H1 (cell line): ENCODE data around the gene PCID2. TPM values are rescaled to one million over a fixed set of nuclear protein-coding genes. Genes with fewer than 3 reads are reported as not detected.

ENCODE experiments used
- CTCF ChIA-PET: fragments of 300-600 bp; sonication (Branson Sonifier 250); formaldehyde crosslinking; loops from one replicate; lab custom pipeline; 2021; ENCODE audit not compliant: partially characterized antibody; lab: Charles Lee
- POLR2A ChIA-PET: fragments of 300-600 bp; sonication (Branson Sonifier 250); formaldehyde crosslinking; loops from one replicate; lab custom pipeline; 2021; ENCODE audit warnings: inconsistent platforms; ENCODE audit not compliant: partially characterized antibody; lab: Charles Lee
- DNase-seq, 2 experiments: peaks; one replicate each; pipeline versions ENCODE4 v3.0.0 to v3.0.0-alpha.2; 2010 to 2022; ENCODE audit warnings: low spot score in 2 of 2, low read depth in 1 of 2, mixed read lengths in 1 of 2
- FAIRE-seq: peaks from 2 replicates; lab custom pipeline; 2011; peaks lifted over from hg19 to GRCh38; lab: Jason Lieb, UNC
- H2AFZ ChIP-seq: 2 replicates; pipeline ENCODE4 v1.8.1; 2012; ENCODE audit warnings: low read length, inconsistent platforms
- H2AK5ac ChIP-seq: 2 replicates; pipeline ENCODE4 v1.6.1; 2013; ENCODE audit warnings: low read depth, low read length
- H2BK120ac ChIP-seq: replicated peaks from 2 replicates; pipeline ENCODE3; 2013; ENCODE audit warnings: low read depth, low read length, inconsistent platforms
- H2BK12ac ChIP-seq: 2 replicates; pipeline ENCODE4 v1.6.1; 2013; ENCODE audit warnings: low read depth, low read length
- H2BK15ac ChIP-seq: 2 replicates; pipeline ENCODE4 v1.6.1; 2013; ENCODE audit warnings: low read length
- H2BK20ac ChIP-seq: 2 replicates; pipeline ENCODE4 v1.6.1; 2013; ENCODE audit warnings: low read length
- H2BK5ac ChIP-seq: 2 replicates; pipeline ENCODE4 v1.6.1; 2013; ENCODE audit warnings: low read depth, low read length
- H3K14ac ChIP-seq: 2 replicates; pipeline ENCODE4 v1.6.1; 2013; ENCODE audit warnings: inconsistent platforms; ENCODE audit not compliant: insufficient read length
- H3K18ac ChIP-seq: 2 replicates; pipeline ENCODE4 v1.6.1; 2013; ENCODE audit warnings: low read length; ENCODE audit errors: extremely low read depth
- H3K23ac ChIP-seq: 2 replicates; pipeline ENCODE4 v1.6.1; 2013; ENCODE audit warnings: inconsistent platforms; ENCODE audit not compliant: insufficient read length
- H3K23me2 ChIP-seq: 2 replicates; pipeline ENCODE4 v1.6.1; 2013; ENCODE audit warnings: low read depth, low read length
- H3K27ac ChIP-seq: 2 replicates; pipeline ENCODE4 v1.6.1; 2011; ENCODE audit warnings: low read depth, low read length, inconsistent platforms
- H3K27me3 ChIP-seq, 4 experiments: replicated peaks in 1 of 4; 1 replicate in 1 of 4; 2 replicates in 3 of 4; pipeline versions ENCODE4 v1.6.1 to v1.8.1; 2011 to 2013; ENCODE audit warnings: low read length in 3 of 4, mild to moderate bottlenecking in 3 of 4, inconsistent platforms in 2 of 4, mixed read lengths in 2 of 4, moderate library complexity in 1 of 4; ENCODE audit not compliant: control insufficient read depth in 3 of 4, insufficient read depth in 3 of 4; ENCODE audit errors: extremely low read depth in 1 of 4
- H3K36me3 ChIP-seq, 4 experiments: 2 replicates each; pipeline versions ENCODE4 v1.6.1 to v1.8.1; 2011 to 2013; ENCODE audit warnings: mild to moderate bottlenecking in 4 of 4, low read length in 3 of 4, moderate library complexity in 2 of 4, control low read depth in 1 of 4, inconsistent platforms in 1 of 4; ENCODE audit not compliant: insufficient read depth in 4 of 4, control insufficient read depth in 2 of 4
- H3K4ac ChIP-seq: replicated peaks from 2 replicates; pipeline ENCODE3; 2013; ENCODE audit warnings: low read length, low read depth, mixed read lengths, inconsistent platforms; ENCODE audit not compliant: insufficient read length
- H3K4me1 ChIP-seq, 4 experiments: replicated peaks in 1 of 4; 1 replicate in 1 of 4; 2 replicates in 3 of 4; pipeline versions ENCODE4 v1.6.1 to v1.8.1; 2011 to 2013; ENCODE audit warnings: low read length in 3 of 4, inconsistent platforms in 2 of 4, mixed read lengths in 1 of 4; ENCODE audit not compliant: insufficient read depth in 4 of 4, control insufficient read depth in 3 of 4
- H3K4me2 ChIP-seq, 2 experiments: 2 replicates each; pipeline versions ENCODE4 v1.6.1 to v1.8.1; 2011 to 2013; ENCODE audit warnings: low read depth in 2 of 2, low read length in 2 of 2, control low read depth in 1 of 2, inconsistent platforms in 1 of 2, mild to moderate bottlenecking in 1 of 2; ENCODE audit not compliant: insufficient read depth in 1 of 2
- H3K4me3 ChIP-seq, 4 experiments: fragments of 200-600, 300-600 bp in 1 of 4; sonication (generic), shearing (Covaris generic), sonication (Bioruptor Twin) in 1 of 4; 2 replicates each; pipeline versions ENCODE4 v1.5.1 to v1.8.1; 2011 to 2016; ENCODE audit warnings: low read length in 4 of 4, low read depth in 3 of 4, control low read depth in 2 of 4, inconsistent platforms in 2 of 4, mild to moderate bottlenecking in 2 of 4, mixed read lengths in 1 of 4, moderate library complexity in 1 of 4; ENCODE audit not compliant: insufficient read depth in 2 of 4; ENCODE audit errors: extremely low read depth in 1 of 4
- H3K56ac ChIP-seq: replicated peaks from 2 replicates; pipeline ENCODE3; 2013; ENCODE audit warnings: low read depth, mild to moderate bottlenecking, mixed read lengths, low read length, inconsistent platforms; ENCODE audit not compliant: insufficient read length
- H3K79me1 ChIP-seq: 2 replicates; pipeline ENCODE4 v1.6.1; 2013; ENCODE audit warnings: low read depth, low read length, control low read depth
- H3K79me2 ChIP-seq, 2 experiments: 2 replicates each; pipeline versions ENCODE4 v1.6.1 to v1.8.1; 2012 to 2013; ENCODE audit warnings: low read length in 2 of 2, mild to moderate bottlenecking in 2 of 2, inconsistent platforms in 1 of 2; ENCODE audit not compliant: insufficient read depth in 2 of 2, control insufficient read depth in 1 of 2
- H3K9ac ChIP-seq, 4 experiments: replicated peaks in 1 of 4; 1 replicate in 1 of 4; 2 replicates in 3 of 4; pipeline versions ENCODE4 v1.6.1 to v1.8.1; 2011 to 2013; ENCODE audit warnings: low read depth in 3 of 4, low read length in 3 of 4, control low read depth in 2 of 4, mild to moderate bottlenecking in 2 of 4, moderate library complexity in 2 of 4, inconsistent platforms in 1 of 4; ENCODE audit errors: extremely low read depth in 1 of 4
- H3K9me3 ChIP-seq, 2 experiments: 2 replicates each; pipeline versions ENCODE4 v1.6.1 to v1.8.1; 2012 to 2013; ENCODE audit warnings: mild to moderate bottlenecking in 2 of 2, moderate library complexity in 2 of 2, control low read depth in 1 of 2, inconsistent platforms in 1 of 2, low read depth in 1 of 2, low read length in 1 of 2, mixed read lengths in 1 of 2; ENCODE audit not compliant: insufficient read depth in 2 of 2
- H4K20me1 ChIP-seq, 2 experiments: replicated peaks in 1 of 2; 2 replicates each; pipeline versions ENCODE3 to v1.8.1; 2011 to 2013; ENCODE audit warnings: inconsistent platforms in 2 of 2, low read length in 2 of 2, mild to moderate bottlenecking in 1 of 2; ENCODE audit not compliant: insufficient read depth in 2 of 2, control insufficient read depth in 1 of 2
- H4K5ac ChIP-seq: 2 replicates; pipeline ENCODE4 v1.6.1; 2013; ENCODE audit warnings: low read length, low read depth, mixed read lengths, inconsistent platforms; ENCODE audit not compliant: insufficient read length
- H4K8ac ChIP-seq: 2 replicates; pipeline ENCODE4 v1.8.0; 2013; ENCODE audit warnings: mild to moderate bottlenecking, moderate library complexity, low read length, inconsistent platforms; ENCODE audit not compliant: insufficient read depth; ENCODE audit errors: extremely low read depth
- H4K91ac ChIP-seq: replicated peaks from 2 replicates; pipeline ENCODE3; 2013; ENCODE audit warnings: low read length, mixed read lengths, inconsistent platforms; ENCODE audit not compliant: insufficient read length
- CBX8 ChIP-seq: fragments of 300-800, 300-1000 bp; sonication (generic); IDR thresholded peaks from 2 replicates; pipeline ENCODE4 v1.7.1; 2016; ENCODE audit warnings: low read depth, low read length, borderline replicate concordance
- CREB1 ChIP-seq: IDR thresholded peaks from 2 replicates; pipeline ENCODE4 v1.6.1; 2012; ENCODE audit warnings: inconsistent platforms
- CTBP2 ChIP-seq: IDR thresholded peaks from 2 replicates; pipeline ENCODE4 v1.7.0; 2011; ENCODE audit warnings: borderline replicate concordance, mild to moderate bottlenecking, moderate library complexity, mixed read lengths, low read length; ENCODE audit not compliant: insufficient read depth, insufficient read length
- FOSL1 ChIP-seq: IDR thresholded peaks from 2 replicates; pipeline ENCODE4 v1.6.1; 2011; ENCODE audit warnings: mild to moderate bottlenecking, low read depth, low read length, moderate library complexity; ENCODE audit not compliant: insufficient read depth
- GABPA ChIP-seq: IDR thresholded peaks from 2 replicates; pipeline ENCODE4 v1.6.1; 2011; ENCODE audit warnings: mild to moderate bottlenecking, low read length, moderate library complexity, borderline replicate concordance; ENCODE audit not compliant: insufficient read depth
- HDAC6 ChIP-seq: IDR thresholded peaks from one replicate; pipeline ENCODE4 v1.7.1; 2012; ENCODE audit warnings: low read depth, mild to moderate bottlenecking, inconsistent platforms, low read length, moderate library complexity
- MAFK ChIP-seq: IDR thresholded peaks from 2 replicates; pipeline ENCODE4 v1.6.1; 2012; ENCODE audit warnings: low read depth, mild to moderate bottlenecking, improper control_type of control experiment, low read length
- PHF8 ChIP-seq: fragments of 200-600 bp; sonication (generic); conservative IDR thresholded peaks from 2 replicates; pipeline ENCODE4 v1.7.1; 2012; ENCODE audit warnings: low read depth, mild to moderate bottlenecking, inconsistent platforms, low read length, moderate library complexity
- SIRT6 ChIP-seq: IDR thresholded peaks from one replicate; pipeline ENCODE4 v1.7.1; 2012; ENCODE audit warnings: low read length, inconsistent platforms
- SRF ChIP-seq: IDR thresholded peaks from 2 replicates; pipeline ENCODE4 v1.6.1; 2011; ENCODE audit warnings: mild to moderate bottlenecking, low read depth, low read length, moderate library complexity
- SUZ12 ChIP-seq: fragments of 200-600 bp; sonication (generic); IDR thresholded peaks from 2 replicates; pipeline ENCODE4 v1.6.1; 2012; ENCODE audit warnings: mild to moderate bottlenecking, inconsistent platforms, low read length, moderate library complexity, mixed read lengths
- YY1 ChIP-seq: IDR thresholded peaks from 2 replicates; pipeline ENCODE4 v1.6.1; 2011; ENCODE audit warnings: low read depth, mild to moderate bottlenecking, low read length
- WGBS, 2 experiments: shearing (Covaris generic) in 1 of 2; methylation state at CpG; one replicate each; pipeline versions ENCODE4 v1.1.6 to v1.1.7; 2013 to 2015; ENCODE audit warnings: low lambda C conversion rate in 2 of 2, mixed read lengths in 2 of 2, inconsistent platforms in 1 of 2, low coverage in 1 of 2, missing lambda C conversion rate in 1 of 2; ENCODE audit not compliant: insufficient replicate concordance in 2 of 2, insufficient coverage in 1 of 2, insufficient read length in 1 of 2; ENCODE audit errors: extremely low coverage in 1 of 2, missing lambda C conversion rate in 1 of 2; 5-methylcytosine and 5-hydroxymethylcytosine counted together
- polyA plus RNA-seq, 7 experiments: library from polyadenylated mRNA; depleted of rRNA in 3 of 7; stranded (reverse) in 5 of 7; unstranded in 2 of 7; fragments of >200 nt in 5 of 7; fragments of 200-250 nt in 2 of 7; gene quantifications; 1 replicate in 5 of 7; 2 replicates in 1 of 7; 4 replicates in 1 of 7; pipeline versions ENCODE4 v1.2.1 to v1.2.3, GENCODE V29; 2011 to 2013; ENCODE audit warnings: missing spikeins in 2 of 7, mixed read lengths in 2 of 7
- total RNA-seq: library from RNA; stranded (reverse); fragmentation: NEBNext Ultra II Directional; extraction: Animal tissue kit (Norgen Biotek cat#: 25700); gene quantifications from 2 replicates; pipeline ENCODE4 v1.2.1, GENCODE V29; 2021
- TF ChIP-seq, protein P1 (sequence below): IDR thresholded peaks from 2 replicates; pipeline ENCODE4 v1.6.1; 2012; ENCODE audit warnings: inconsistent platforms

Gene PCID2
- total and polyA plus RNA-seq, 2 of the 8 experiments (the other 6 are each of a cell fraction or from before 2014, with no cell fraction given): 72.4 to 72.8 TPM

DNA sequence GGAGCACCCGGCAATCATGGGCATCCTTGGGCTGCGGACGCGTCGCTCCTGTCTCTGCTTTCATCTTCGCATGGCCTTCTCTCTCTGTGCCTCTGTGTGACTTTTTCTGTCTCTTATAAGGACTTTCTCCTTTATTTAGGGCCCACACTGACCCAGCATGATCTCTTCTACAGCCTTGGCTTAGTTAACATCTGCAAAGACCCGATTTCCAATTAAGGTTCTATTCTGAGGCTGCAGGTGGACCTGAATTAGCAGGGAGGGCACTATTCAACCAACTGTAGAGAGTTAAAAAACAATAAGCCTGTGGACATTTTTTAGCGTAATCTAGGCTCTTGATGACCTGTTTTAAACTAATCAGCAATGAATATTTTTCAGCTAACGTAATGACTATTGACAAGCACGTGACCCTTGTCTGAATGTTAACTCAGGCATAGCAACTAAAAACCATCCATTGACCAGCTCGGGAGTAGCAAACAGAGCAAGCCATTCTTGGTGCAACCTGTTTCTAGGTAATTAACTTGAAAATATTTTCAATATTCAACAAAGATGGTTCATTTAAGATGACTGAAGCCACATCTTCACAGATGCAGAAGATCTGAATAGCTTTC lies 70.7 kb downstream of the PCID2 start:
- Histone ChIP-seq H2AFZ (no peak overlapping the region), H3K23ac (no peak overlapping the region), H2AK5ac (no peak overlapping the region), H3K27me3 (no peaks in the 10 kb centered on the region), H2BK15ac (no peak overlapping the region), H4K91ac (no peak overlapping the region), H3K4ac (no peak overlapping the region), H3K79me2 (no peaks in the 10 kb centered on the region), H3K9ac (no peak overlapping the region), H2BK20ac (no peak overlapping the region), H4K5ac (no peak overlapping the region), H2BK120ac (no peak overlapping the region), H3K27ac (no peak overlapping the region), H3K56ac (no peak overlapping the region), H3K14ac (no peak overlapping the region), H3K36me3 (no peaks in the 10 kb centered on the region), H2BK5ac (no peak overlapping the region), H3K79me1 (no peaks in the 10 kb centered on the region), H3K18ac (no peak overlapping the region; the same call in 1 of the 2 replicates), H3K4me3 (no peak overlapping the region), H4K8ac (no peak overlapping the region), H4K20me1 (no peaks in the 10 kb centered on the region), H2BK12ac (no peak overlapping the region), H3K4me1 (peaks cover 0 to 3% (median under 1%) of the 10 kb centered on the region in 4 experiments; a peak in 3 of 7 replicates), H3K4me2 (peak overlapping the region in 1 of 2 experiments; percentile 14; a peak in 1 of 4 replicates), H3K9me3 (no peaks in the 10 kb centered on the region), H3K23me2 (no peaks in the 10 kb centered on the region)
- CTCF ChIA-PET: interaction anchor here (0.7 to 0.8 kb wide), 2 partner anchors 13 to 42 kb away, joined by 3 read pairs; no protein-coding TSS in a partner anchor
- FAIRE-seq: no peak
- POLR2A ChIA-PET: interaction anchor here (1.8 kb wide), 1 partner anchor 14 kb away, joined by 4 read pairs; no protein-coding TSS in a partner anchor
- 74% methylated on average over 11 of the region's 11 CpGs; no CpG with 5 or more reads in 1 of the 2 experiments for WGBS, 2 experiments
- DNase-seq: no peak
- TF ChIP-seq PHF8 (no peak), FOSL1 (no peak), SRF (no peak; the same call in 1 of the 2 replicates), SUZ12 (no peak), CBX8 (no peak), MAFK (no peak), YY1 (no peak), SIRT6 (no peak), GABPA (no peak), HDAC6 (no peak), CTBP2 (no peak), CREB1 (no peak)
- TF ChIP-seq, protein P1, sequence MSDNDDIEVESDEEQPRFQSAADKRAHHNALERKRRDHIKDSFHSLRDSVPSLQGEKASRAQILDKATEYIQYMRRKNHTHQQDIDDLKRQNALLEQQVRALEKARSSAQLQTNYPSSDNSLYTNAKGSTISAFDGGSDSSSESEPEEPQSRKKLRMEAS: no peak
